IMR-90 (cell line): ENCODE measurements around the gene GPRASP1. TPM values are rescaled to one million over a fixed set of nuclear protein-coding genes. Genes with fewer than 3 reads are reported as not detected.

Experiments used
- ATAC-seq: fragments of 200-7000 bp; cut with Tn5 transposase; 2 replicates; pipeline ENCODE4 v1.9.1; 2020; ENCODE audit warnings: low read depth, mild to moderate bottlenecking, moderate library complexity
- BruUV-seq: library from RNA; stranded (reverse); fragments of 400-500 nt; replicated peaks from 2 replicates; lab custom pipeline; 2021; lab: Mats Ljungman, UMichigan
- CTCF ChIA-PET: fragments of 300-600 bp; formaldehyde crosslinking; extraction: SDS; loops from one replicate; lab custom pipeline; 2021; ENCODE audit warnings: antibody characterized with exemption; lab: Yijun Ruan, JAX
- POLR2A ChIA-PET: fragments of 300-600 bp; sonication (Branson Sonifier 250); formaldehyde crosslinking; loops from one replicate; lab custom pipeline; 2022; ENCODE audit warnings: antibody characterized with exemption; ENCODE audit not compliant: unreplicated experiment; lab: Charles Lee
- DNase-seq: peaks from one replicate; pipeline ENCODE4 v3.0.0; 2013
- H2AFZ ChIP-seq: replicated peaks from 2 replicates; pipeline ENCODE3; 2013; ENCODE audit warnings: low read length, mild to moderate bottlenecking; ENCODE audit not compliant: poor library complexity
- H2AK5ac ChIP-seq: 2 replicates; pipeline ENCODE4 v1.6.1; 2013; ENCODE audit warnings: low read depth, low read length, inconsistent platforms
- H2AK9ac ChIP-seq: replicated peaks from 2 replicates; pipeline ENCODE3; 2013; ENCODE audit warnings: mild to moderate bottlenecking, low read depth, low read length, moderate library complexity; ENCODE audit not compliant: poor library complexity
- H2BK120ac ChIP-seq: 2 replicates; pipeline ENCODE4 v1.6.1; 2013; ENCODE audit warnings: low read depth, low read length, inconsistent platforms
- H2BK15ac ChIP-seq: 3 replicates; pipeline ENCODE4 v1.6.1; 2013; ENCODE audit warnings: low read depth, low read length, inconsistent platforms
- H2BK20ac ChIP-seq: 2 replicates; pipeline ENCODE4 v1.6.1; 2013; ENCODE audit warnings: low read depth, mild to moderate bottlenecking, inconsistent platforms, low read length, moderate library complexity
- H2BK5ac ChIP-seq: 2 replicates; pipeline ENCODE4 v1.6.1; 2013; ENCODE audit warnings: mild to moderate bottlenecking, low read depth, low read length, inconsistent platforms; ENCODE audit not compliant: poor library complexity, severe bottlenecking
- H3K14ac ChIP-seq: replicated peaks from 2 replicates; pipeline ENCODE4 v1.6.1; 2013; ENCODE audit warnings: low read depth, low read length, inconsistent platforms
- H3K18ac ChIP-seq: 2 replicates; pipeline ENCODE4 v1.6.1; 2013; ENCODE audit warnings: low read depth, low read length, control low read depth
- H3K23ac ChIP-seq: 2 replicates; pipeline ENCODE4 v1.6.1; 2013; ENCODE audit warnings: low read depth, low read length, inconsistent platforms
- H3K27ac ChIP-seq: 2 replicates; pipeline ENCODE4 v1.5.1; 2013; ENCODE audit warnings: mild to moderate bottlenecking, control low read depth, low read length; ENCODE audit not compliant: insufficient read depth
- H3K27me3 ChIP-seq: 2 replicates; pipeline ENCODE4 v1.6.1; 2013; ENCODE audit warnings: low read length; ENCODE audit not compliant: control insufficient read depth, insufficient read depth
- H3K36me3 ChIP-seq: 2 replicates; pipeline ENCODE4 v1.6.1; 2013; ENCODE audit warnings: low read length, mixed read lengths; ENCODE audit not compliant: control insufficient read depth, insufficient read depth
- H3K4ac ChIP-seq: 2 replicates; pipeline ENCODE4 v1.6.1; 2013; ENCODE audit warnings: low read depth, low read length, inconsistent platforms
- H3K4me1 ChIP-seq: 2 replicates; pipeline ENCODE4 v1.6.1; 2013; ENCODE audit warnings: low read length, mixed read lengths; ENCODE audit not compliant: control insufficient read depth, insufficient read depth
- H3K4me2 ChIP-seq: 2 replicates; pipeline ENCODE4 v1.6.1; 2013; ENCODE audit warnings: low read depth, mild to moderate bottlenecking, control low read depth, low read length, moderate library complexity
- H3K4me3 ChIP-seq: 2 replicates; pipeline ENCODE4 v1.5.1; 2013; ENCODE audit warnings: low read depth, mild to moderate bottlenecking, control low read depth, low read length, moderate library complexity; ENCODE audit not compliant: insufficient read depth
- H3K56ac ChIP-seq: 2 replicates; pipeline ENCODE4 v1.6.1; 2013; ENCODE audit warnings: low read length, inconsistent platforms; ENCODE audit not compliant: insufficient read depth; ENCODE audit errors: extremely low read depth
- H3K79me1 ChIP-seq, 2 experiments: 2 replicates each; pipeline ENCODE4 v1.6.1; 2013; ENCODE audit warnings: low read length in 2 of 2, inconsistent platforms in 1 of 2, low read depth in 1 of 2
- H3K9ac ChIP-seq: 2 replicates; pipeline ENCODE4 v1.6.1; 2013; ENCODE audit warnings: low read depth, low read length, control low read depth
- H3K9me1 ChIP-seq: 2 replicates; pipeline ENCODE4 v1.6.1; 2013; ENCODE audit warnings: low read length, inconsistent platforms; ENCODE audit not compliant: insufficient read depth
- H3K9me3 ChIP-seq: 2 replicates; pipeline ENCODE4 v1.6.1; 2013; ENCODE audit warnings: low read length; ENCODE audit not compliant: control insufficient read depth, insufficient read depth
- H4K20me1 ChIP-seq: 2 replicates; pipeline ENCODE4 v1.6.1; 2013; ENCODE audit warnings: low read length, inconsistent platforms; ENCODE audit not compliant: insufficient read depth
- H4K5ac ChIP-seq: 2 replicates; pipeline ENCODE4 v1.6.1; 2013; ENCODE audit warnings: mild to moderate bottlenecking, low read depth, low read length, control low read depth
- H4K8ac ChIP-seq, 2 experiments: 2 replicates each; pipeline ENCODE4 v1.6.1; 2013; ENCODE audit warnings: low read depth in 2 of 2, low read length in 2 of 2, control low read depth in 1 of 2, inconsistent platforms in 1 of 2
- H4K91ac ChIP-seq: 2 replicates; pipeline ENCODE4 v1.6.1; 2013; ENCODE audit warnings: low read depth, low read length, inconsistent platforms; ENCODE audit not compliant: insufficient read depth
- CHD1 ChIP-seq: IDR thresholded peaks from 2 replicates; pipeline ENCODE4 v1.6.1; 2012; ENCODE audit warnings: low read depth, low read length, improper control_type of control experiment
- FOS ChIP-seq: fragments of 150-350 bp; IDR thresholded peaks from 2 replicates; pipeline ENCODE4 v1.6.1; 2016; ENCODE audit warnings: low read depth, low read length
- RAD21 ChIP-seq: IDR thresholded peaks from 2 replicates; pipeline ENCODE4 v1.6.1; 2012; ENCODE audit warnings: low read length, improper control_type of control experiment
- WGBS, 2 experiments: methylation state at CpG; one replicate each; pipeline versions ENCODE4 v1.1.5 to v1.1.7; 2013; ENCODE audit warnings: missing lambda C conversion rate in 2 of 2; ENCODE audit not compliant: insufficient read length in 1 of 2; ENCODE audit errors: extremely low coverage in 2 of 2; 5-methylcytosine and 5-hydroxymethylcytosine counted together
- dilution Hi-C: fragments of 300-500 bp; cut with HindIII; formaldehyde crosslinking; loops from one replicate; pipeline ENCODE4 v1.14.3; 2018; ENCODE audit warnings: low sequenced_read_pairs; ENCODE audit not compliant: unreplicated experiment
- in situ Hi-C: fragments of 300-500 bp; cut with MboI; formaldehyde crosslinking; loops from 3 replicates; pipeline ENCODE4 v1.14.3; 2019; ENCODE audit warnings: low sequenced_read_pairs, inconsistent platforms, mixed read lengths
- intact Hi-C: fragments of 100-400 bp; cut with micrococcal nuclease; formaldehyde crosslinking; loops from 2 replicates; pipeline ENCODE4 v1.10.0; 2022
- polyA plus RNA-seq, 3 experiments: library from polyadenylated mRNA; depleted of rRNA; stranded (reverse); fragments of >200 nt; gene quantifications; 2 replicates each; pipeline ENCODE4 v1.2.3, GENCODE V29; 2012; ENCODE audit warnings: low replicate concordance in 1 of 3
- total RNA-seq: library from RNA; depleted of rRNA; stranded (reverse); fragments of >200 nt; gene quantifications from 2 replicates; pipeline ENCODE4 v1.2.3, GENCODE V29; 2012
- TF ChIP-seq, protein P1 (sequence below): conservative IDR thresholded peaks from 2 replicates; pipeline ENCODE4 v1.5.1; 2012; ENCODE audit warnings: mild to moderate bottlenecking, low read depth, low read length, improper control_type of control experiment

Gene GPRASP1
- total and polyA plus RNA-seq, 2 of the 4 experiments (the other 2 are of a cell fraction), result 1.3 to 1.5 TPM

DNA sequence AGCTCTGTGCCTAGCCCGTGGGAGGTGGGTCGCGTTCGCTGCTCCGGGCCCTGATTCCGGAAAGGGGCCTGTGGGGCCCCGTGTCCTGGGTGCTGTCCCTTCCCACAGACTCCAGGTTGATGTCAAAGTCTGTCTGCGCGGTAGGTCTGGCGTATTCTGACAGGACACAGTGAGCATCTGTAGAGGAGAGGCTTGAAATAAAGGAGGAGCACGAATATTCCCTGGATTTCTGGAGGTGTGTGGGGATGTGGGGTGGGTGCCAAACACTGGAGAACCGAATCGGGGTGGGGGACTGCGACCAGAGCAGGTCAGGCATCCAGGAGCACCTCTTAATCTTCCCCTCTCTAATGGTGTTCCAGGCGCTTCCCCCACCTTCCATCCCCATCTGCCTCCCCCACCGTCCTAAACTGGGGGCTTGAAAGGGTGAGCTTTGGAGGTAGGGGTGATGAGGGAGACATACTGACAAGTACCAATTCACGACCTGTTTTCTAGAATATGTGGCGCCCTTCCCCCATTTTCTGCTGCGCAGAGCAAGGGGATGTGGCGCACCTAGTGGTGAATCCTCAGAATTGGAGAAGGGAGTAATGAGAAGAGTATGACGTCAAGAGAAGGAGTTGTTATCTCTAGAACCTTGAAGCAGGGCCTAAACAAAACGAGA is 877 bp downstream of the GPRASP1 start:
- dilution Hi-C loops (no loop called here), intact Hi-C loops (loop anchor here (5.0 kb wide), 1 partner anchor 50 kb away; no protein-coding TSS in a partner anchor), in situ Hi-C loops (no loop called here)
- peaks cover 2% of the 10 kb centered on the region; the same call in 1 of the 2 replicates for H3K27me3 ChIP-seq
- H3K56ac ChIP-seq, result no peak overlapping the region
- DNase-seq (peak; percentile 29), ATAC-seq (peak; percentile 44)
- H4K91ac ChIP-seq, result no peak overlapping the region
- H2BK15ac ChIP-seq, result no peak overlapping the region
- H3K14ac ChIP-seq, result no peak overlapping the region
- H3K9me1 ChIP-seq, result no peaks in the 10 kb centered on the region; the same call in 1 of the 2 replicates
- H3K4me2 ChIP-seq, result peak overlapping the region; percentile 93
- H2BK5ac ChIP-seq, result no peak overlapping the region
- H2AFZ ChIP-seq, result peak overlapping the region; percentile 85
- 0 out of 4 replicates have a peak, but pooled peaks cover 0 to 4% of the 10 kb centered on the region in 2 experiments for H3K79me1 ChIP-seq
- H3K9me3 ChIP-seq, result no peaks in the 10 kb centered on the region
- no peak overlapping the region for H3K4ac ChIP-seq
- H4K5ac ChIP-seq, result no peak overlapping the region
- H3K4me1 ChIP-seq, result no peaks in the 10 kb centered on the region
- ChIA-PET CTCF (no interaction called here), POLR2A (no interaction called here)
- H3K4me3 ChIP-seq, result peak overlapping the region; percentile 51
- H3K36me3 ChIP-seq, result no peaks in the 10 kb centered on the region
- BruUV-seq, result no TSS peak
- no peak overlapping the region for H2AK5ac ChIP-seq
- H4K8ac ChIP-seq, result peak overlapping the region in 1 of 2 experiments; percentile 47; a peak in 1 of 4 replicates
- TF ChIP-seq, protein P1, sequence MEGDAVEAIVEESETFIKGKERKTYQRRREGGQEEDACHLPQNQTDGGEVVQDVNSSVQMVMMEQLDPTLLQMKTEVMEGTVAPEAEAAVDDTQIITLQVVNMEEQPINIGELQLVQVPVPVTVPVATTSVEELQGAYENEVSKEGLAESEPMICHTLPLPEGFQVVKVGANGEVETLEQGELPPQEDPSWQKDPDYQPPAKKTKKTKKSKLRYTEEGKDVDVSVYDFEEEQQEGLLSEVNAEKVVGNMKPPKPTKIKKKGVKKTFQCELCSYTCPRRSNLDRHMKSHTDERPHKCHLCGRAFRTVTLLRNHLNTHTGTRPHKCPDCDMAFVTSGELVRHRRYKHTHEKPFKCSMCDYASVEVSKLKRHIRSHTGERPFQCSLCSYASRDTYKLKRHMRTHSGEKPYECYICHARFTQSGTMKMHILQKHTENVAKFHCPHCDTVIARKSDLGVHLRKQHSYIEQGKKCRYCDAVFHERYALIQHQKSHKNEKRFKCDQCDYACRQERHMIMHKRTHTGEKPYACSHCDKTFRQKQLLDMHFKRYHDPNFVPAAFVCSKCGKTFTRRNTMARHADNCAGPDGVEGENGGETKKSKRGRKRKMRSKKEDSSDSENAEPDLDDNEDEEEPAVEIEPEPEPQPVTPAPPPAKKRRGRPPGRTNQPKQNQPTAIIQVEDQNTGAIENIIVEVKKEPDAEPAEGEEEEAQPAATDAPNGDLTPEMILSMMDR, result peak; percentile 55
- TF ChIP-seq CHD1 (no peak), RAD21 (peak; percentile 38), FOS (no peak)
- no peak overlapping the region for H3K23ac ChIP-seq
- WGBS, 2 experiments, result 44% methylated on average over 8 of the region's 22 CpGs; no CpG with 5 or more reads in 1 of the 2 experiments
- no peak overlapping the region for H2BK20ac ChIP-seq
- H2BK120ac ChIP-seq, result no peak overlapping the region
- H3K27ac ChIP-seq, result no peak overlapping the region
- H2AK9ac ChIP-seq, result no peak overlapping the region
- no peak overlapping the region for H3K9ac ChIP-seq
- H3K18ac ChIP-seq, result no peak overlapping the region
- H4K20me1 ChIP-seq, result no peaks in the 10 kb centered on the region
